Measurements from ENCODE around the gene DAZAP2.

DAZAP2 gene, protein sequence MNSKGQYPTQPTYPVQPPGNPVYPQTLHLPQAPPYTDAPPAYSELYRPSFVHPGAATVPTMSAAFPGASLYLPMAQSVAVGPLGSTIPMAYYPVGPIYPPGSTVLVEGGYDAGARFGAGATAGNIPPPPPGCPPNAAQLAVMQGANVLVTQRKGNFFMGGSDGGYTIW

DNA sequence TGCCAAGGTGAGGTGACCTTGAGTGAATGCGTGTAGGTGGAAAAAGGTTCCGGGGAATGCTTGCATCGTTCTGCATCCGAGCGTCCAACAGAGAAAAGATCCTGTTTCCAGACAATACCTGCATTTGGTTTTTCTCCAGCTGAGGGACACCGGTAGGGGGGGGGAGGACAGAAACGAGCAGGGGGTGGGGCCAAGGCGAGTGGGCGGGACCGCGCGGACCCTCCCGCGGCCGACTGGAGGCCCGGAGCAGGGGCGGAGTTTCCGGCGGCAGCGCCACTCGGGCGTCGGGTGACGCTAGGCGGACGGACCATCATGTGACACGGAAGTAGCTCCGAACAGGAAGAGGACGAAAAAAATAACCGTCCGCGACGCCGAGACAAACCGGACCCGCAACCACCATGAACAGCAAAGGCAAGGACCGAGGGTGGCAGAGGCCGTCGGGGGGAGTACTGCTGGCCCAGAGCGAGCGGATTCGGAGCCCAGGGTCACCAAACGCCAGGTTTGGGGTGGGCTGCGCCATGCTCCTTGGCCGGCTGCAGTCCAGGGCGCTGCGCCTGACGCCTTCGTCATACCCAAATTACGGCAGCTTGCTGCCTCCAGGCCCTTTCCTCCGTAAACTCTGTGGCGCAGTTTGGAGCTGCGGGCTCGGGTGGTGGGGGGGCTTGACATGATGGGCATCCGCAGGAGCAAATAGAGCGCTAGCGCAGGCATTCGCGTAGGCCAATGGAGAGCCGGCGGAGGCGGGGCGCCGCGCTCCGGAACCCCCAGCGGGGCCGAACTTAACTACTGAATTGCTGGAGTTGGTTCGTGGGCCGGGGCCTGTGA lies at the start of gene DAZAP2:
Gene DAZAP2, plus strand, starts transcription at position 317 of the 825 bp plus-strand sequence. Its CDS starts 82 bp downstream, at position 399.
- TF ChIP-seq GATA3 (IDR thresholded peaks at IDR 0.05; ENCODE audit: low read depth, low read length) (no peak), GATA2 (IDR thresholded peaks at IDR 0.05; ENCODE audit: low read depth, low read length) (no peak)

DNA sequence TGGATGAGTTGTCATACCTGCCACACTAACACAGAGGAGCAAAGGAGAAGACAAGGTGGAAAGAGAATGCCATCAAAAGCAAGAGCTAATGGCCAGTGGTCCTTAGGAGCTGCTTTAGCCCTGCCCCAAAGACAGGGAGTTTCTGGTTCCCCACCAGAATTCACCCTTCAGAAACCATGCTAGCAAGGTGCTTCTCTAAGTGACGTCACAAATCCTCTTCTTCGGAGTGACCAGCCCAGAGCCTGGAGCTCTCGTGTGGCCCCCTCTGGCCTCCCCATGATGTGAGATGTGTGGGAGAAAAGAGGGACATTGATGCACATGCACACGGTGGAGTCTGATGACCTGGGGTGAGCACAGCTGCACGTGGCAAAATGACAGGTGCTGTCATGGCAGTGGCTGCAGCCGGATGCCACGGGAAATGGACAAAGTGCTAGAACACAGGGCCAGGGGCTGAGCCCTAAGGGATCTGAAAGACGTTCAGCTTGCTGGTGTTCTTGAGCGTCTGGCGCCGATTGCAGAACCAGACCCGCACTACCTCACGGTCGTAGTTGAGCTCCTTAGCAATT lies 48.8 kb upstream of the DAZAP2 start:
- TF ChIP-seq GATA3 (IDR thresholded peaks at IDR 0.05; ENCODE audit: low read depth, low read length) = no peak
- no peak for TF ChIP-seq GATA2 (IDR thresholded peaks at IDR 0.05; ENCODE audit: low read depth, low read length)

DNA sequence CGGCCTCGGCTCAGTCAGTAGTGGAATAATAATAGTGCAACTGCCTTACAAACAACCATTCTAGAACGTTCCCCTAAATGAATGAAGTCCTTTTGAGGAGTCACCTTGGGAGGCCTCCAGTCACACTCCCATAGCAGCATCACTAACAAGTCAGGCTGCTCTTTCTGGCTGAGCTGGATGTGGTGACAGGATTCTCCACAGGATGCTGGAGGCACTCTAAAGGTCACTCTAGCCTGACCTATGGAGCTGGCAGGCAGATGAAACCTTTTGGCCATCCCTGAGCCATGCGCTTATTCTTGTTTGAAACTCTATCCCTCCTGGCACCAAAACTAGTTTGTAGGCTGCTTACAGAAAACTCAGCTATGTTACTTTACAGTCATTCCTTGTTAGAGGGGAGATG lies 47.8 kb upstream of the DAZAP2 start:
- TF ChIP-seq GATA2 (IDR thresholded peaks at IDR 0.05; ENCODE audit: low read depth, low read length) = no peak

DNA sequence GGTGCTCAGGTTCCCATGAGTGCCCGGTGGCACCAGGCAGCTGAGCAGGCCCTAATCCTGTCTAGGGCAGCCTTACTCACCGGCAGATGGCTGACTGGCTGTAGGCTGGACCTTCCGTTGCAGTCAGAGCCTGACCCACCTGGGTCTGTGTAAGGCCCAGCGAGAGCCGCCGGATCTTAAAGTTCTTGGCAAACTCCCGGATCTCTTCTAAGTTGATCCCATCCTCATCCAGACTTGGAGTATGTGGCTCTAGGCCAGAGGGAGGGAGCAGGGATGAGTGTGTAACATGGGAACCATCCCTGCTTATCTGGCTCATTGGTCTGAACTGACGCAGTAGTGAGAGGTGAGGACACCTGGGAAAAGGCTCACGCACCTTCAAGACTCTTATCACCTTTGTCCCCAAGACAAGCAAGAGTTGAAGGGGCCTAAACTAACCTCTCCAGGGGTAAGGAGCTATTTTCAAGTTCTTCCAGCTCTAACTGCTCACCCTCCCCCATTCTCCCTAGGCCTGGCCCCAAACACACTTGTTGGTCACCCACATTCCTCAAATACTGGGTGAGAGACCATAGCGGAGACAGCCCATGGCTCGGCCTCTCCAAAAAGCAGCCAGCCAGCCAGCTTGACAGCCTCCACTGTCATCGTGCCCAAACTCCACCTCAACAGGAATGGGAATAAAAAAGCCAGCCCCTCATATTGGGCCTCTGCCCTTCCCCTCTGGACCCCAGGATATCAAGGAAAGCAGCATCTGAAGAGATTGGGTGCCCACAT lies 46.9 kb upstream of the DAZAP2 start:
- no peak for TF ChIP-seq GATA3 (IDR thresholded peaks at IDR 0.05; ENCODE audit: low read depth, low read length)
- TF ChIP-seq GATA2 (IDR thresholded peaks at IDR 0.05; ENCODE audit: low read depth, low read length) = no peak

DNA sequence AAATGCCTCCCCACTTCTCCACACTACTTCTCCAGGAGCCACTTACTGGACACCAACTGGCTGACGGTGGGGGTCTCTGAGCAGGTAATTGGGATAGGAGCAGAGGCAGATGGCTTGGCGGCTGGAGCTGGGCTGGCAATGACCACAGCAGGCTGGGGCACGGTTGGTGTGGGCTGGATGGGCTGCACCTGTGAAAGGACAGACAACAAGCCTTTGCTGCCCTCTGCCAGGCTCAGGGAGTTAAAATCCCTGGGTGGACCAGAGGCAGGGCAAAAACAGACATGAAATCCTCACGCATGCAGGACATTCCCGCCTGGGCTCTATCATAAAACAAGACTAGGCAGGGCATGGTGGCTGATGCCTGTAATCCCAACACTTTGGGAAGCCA lies 46.3 kb upstream of the DAZAP2 start:
- TF ChIP-seq GATA2 (IDR thresholded peaks at IDR 0.05; ENCODE audit: low read depth, low read length) = no peak
- no peak for TF ChIP-seq GATA3 (IDR thresholded peaks at IDR 0.05; ENCODE audit: low read depth, low read length)

DNA sequence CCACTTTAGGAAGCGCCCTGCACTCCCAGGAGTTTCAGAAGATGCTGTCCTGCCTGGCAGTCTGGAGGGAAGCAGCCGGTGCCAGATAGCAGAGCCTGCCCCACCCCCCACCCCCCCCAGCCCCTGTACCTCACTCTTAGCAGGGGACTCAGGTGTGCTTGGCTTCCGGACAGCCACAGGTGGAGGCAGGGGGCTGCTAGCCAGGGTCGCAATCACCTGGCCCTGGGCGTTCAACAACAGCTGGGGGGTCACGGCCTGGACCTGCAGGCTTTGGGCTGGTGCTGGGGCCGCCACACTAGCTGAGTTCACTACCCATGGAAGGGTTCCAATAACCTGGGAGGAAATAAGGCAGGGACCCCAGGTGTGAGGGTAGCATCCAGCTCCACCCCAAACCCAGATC lies 42.8 kb upstream of the DAZAP2 start:
- no peak for TF ChIP-seq GATA3 (IDR thresholded peaks at IDR 0.05; ENCODE audit: low read depth, low read length)
- TF ChIP-seq GATA2 (IDR thresholded peaks at IDR 0.05; ENCODE audit: low read depth, low read length) = no peak

DNA sequence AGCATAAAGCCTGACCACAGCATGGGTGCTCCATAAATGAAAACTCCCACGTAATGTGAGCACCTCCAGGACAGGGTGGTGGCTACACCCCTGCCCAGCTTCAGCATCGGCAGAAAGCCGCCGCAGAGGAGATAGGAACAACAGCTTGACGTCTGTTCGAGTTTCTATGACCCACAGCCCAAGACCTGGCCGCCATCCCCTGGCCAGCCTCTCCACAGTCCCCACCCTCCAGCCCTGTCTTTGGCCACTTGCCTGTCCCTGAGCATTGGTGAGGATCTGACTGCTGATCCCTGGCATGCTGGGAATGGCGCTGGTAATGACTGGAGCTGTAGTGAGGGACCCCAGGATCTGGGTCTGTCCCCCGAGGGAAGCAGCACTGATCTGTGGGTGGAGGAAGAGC lies 42.1 kb upstream of the DAZAP2 start:
- TF ChIP-seq GATA2 (IDR thresholded peaks at IDR 0.05; ENCODE audit: low read depth, low read length) (no peak), GATA3 (IDR thresholded peaks at IDR 0.05; ENCODE audit: low read depth, low read length) (no peak)

DNA sequence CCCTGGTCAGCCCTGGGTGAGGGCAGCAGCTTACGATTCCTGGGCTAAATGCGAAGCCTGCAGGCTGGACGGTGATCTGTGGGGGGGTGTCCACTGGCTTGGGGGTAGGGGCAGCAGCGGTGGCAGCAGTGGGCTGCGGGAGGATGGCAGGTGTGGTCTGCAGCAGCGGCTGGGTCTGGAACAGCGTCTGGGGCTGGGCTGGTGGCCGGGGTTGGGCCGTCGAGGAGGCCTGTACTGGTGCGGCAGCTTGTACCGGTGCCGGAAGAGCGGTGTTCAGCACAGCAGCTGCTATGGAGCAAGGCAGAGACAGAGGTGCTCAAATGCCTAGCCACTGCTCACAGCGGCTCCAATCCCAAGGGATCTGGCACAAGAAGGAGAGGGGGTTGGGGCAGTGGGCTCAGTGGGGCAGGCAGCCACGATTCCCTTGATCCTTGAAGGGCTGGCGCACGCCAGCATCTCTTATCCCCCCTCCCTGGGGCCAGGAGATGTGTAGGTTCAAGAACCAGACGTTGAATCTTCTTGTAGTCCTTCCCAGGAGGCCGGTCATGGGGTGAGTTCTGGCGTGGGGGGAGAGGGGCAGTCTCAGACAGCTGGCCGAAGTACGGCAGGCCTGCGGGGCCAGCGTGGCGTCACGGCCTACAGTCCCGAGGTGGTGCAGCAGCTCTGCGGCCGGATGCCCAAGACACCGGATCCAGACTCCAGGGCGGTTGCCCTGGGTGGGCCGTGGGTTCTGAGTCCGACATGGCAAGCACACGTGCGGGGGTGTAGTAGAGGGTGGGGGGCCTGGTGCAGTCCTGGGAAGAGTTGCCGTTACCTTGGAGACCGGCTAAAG lies 40.7 kb upstream of the DAZAP2 start:
- TF ChIP-seq GATA3 (IDR thresholded peaks at IDR 0.05; ENCODE audit: low read depth, low read length) (no peak), GATA2 (IDR thresholded peaks at IDR 0.05; ENCODE audit: low read depth, low read length) (no peak)

DNA sequence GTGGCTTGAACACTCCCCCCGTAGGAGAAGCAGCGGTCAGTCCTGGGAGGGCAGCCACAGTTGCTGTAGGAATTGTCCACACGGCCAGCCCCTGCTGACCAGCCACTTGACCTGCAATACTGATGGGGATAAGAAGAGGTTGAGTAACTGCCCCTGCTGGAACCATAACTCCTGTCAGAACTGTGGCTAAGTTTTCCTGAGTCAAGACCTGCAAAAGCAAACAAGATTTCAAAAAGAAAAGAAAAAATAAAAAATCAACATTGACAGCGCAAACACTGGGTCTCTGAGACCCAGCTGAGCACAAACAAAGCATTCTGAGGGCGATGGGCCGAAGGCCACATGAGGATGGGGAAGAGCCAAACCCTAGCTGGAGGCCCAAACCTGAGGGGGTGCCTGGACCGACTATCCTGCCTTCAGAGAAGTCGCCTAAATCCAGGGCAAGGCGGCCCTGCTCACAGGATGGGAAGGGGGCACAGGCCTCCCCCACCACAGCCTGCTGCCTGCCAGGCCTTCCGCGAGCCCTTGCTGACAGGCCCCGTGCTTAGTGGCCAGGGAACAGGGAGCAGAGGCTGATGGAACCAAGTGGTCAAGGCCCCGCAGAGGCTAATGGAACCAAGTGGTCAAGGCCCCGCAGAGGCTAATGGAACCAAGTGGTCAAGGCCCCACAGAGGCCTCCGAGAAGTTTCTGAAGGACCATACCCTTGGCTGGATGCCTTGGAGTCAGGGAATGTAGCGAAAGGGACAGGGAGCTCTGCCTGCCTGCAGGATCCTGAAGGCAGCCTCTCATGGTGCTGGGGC lies 39.9 kb upstream of the DAZAP2 start:
- TF ChIP-seq GATA2 (IDR thresholded peaks at IDR 0.05; ENCODE audit: low read depth, low read length) (no peak), GATA3 (IDR thresholded peaks at IDR 0.05; ENCODE audit: low read depth, low read length) (no peak)

DNA sequence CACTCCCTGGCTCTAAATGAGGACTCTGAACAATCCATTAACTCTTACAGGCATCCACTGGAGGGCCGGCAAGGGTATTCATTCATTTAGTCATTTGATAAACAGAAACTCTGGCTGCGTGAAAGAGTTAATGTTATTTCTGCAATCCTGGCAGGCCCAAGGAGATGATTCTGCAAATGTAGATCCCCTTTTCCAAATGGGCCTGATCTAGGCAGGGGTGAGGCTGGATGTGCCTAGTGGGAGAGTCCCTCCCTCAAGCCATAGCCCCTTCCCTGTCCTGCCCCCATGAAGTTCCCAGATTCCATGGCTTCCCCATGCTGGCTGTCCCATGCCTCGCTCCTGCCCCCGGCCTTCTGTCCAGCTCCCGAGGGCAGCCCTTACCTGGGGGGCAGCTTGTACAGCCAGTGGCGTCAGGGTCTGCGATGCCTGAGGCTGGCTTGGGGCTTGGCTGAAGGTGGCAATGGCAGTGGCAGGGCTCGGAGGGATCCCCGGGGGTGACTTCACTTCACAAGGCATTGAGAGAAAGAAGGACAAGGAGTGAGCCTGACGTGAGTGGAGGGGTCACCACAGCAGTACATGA lies 39.2 kb upstream of the DAZAP2 start:
- no peak for TF ChIP-seq GATA3 (IDR thresholded peaks at IDR 0.05; ENCODE audit: low read depth, low read length)
- no peak for TF ChIP-seq GATA2 (IDR thresholded peaks at IDR 0.05; ENCODE audit: low read depth, low read length)

DNA sequence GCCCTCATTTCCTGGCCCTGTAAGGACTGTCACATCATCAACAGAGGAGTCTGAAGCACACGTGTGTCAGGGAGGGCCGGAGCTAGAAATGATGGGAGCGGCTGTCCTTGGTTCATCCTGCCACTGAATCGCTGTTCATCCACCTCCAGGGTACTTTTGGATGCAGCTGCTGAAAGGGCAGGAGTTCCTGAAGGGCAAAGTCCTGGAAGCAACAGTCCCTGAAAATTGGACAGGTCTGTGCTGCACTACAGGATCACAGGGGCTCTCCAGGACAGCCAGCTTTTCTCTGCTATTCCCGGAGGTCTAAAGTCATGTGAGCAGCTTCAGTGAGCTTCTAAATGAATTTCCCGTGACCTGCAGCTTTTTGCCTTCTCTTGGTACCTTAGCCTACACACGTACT lies 38.5 kb upstream of the DAZAP2 start:
- no peak for TF ChIP-seq GATA2 (IDR thresholded peaks at IDR 0.05; ENCODE audit: low read depth, low read length)
- no peak for TF ChIP-seq GATA3 (IDR thresholded peaks at IDR 0.05; ENCODE audit: low read depth, low read length)

DNA sequence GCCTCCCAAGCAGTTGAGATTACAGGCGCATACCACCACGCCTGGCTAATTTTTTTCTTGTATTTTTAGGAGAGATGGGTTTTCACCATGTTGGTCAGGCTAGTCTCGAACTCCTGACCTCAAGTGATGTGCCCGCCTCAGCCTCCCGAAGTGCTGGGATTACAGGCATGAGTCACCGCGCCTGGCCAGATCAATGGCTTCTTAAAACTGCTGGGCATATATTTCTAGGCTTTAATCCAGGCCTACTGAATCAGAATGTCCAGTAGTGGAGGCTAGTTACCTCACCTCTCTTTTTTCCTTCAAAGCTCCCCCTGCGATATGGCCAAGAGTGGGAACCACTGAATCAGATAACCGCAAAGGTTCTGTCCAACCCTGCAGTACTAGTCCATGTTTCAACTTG lies 37.8 kb upstream of the DAZAP2 start:
- TF ChIP-seq GATA2 (IDR thresholded peaks at IDR 0.05; ENCODE audit: low read depth, low read length) = no peak
- TF ChIP-seq GATA3 (IDR thresholded peaks at IDR 0.05; ENCODE audit: low read depth, low read length) = no peak
